Neural cell (in vitro differentiated cells): ENCODE measurements around the gene MTCL1.

Experiments used
- EP300 ChIP-seq: fragments of 450-650 bp; conservative IDR thresholded peaks from 2 replicates; pipeline ENCODE4 v1.6.1; 2014; ENCODE audit warnings: antibody characterized with exemption, mild to moderate bottlenecking, moderate library complexity; ENCODE audit not compliant: poor library complexity, severe bottlenecking
- EZH2 ChIP-seq: fragments of 200-600, 300-800 bp; shearing (Covaris generic), sonication (generic); IDR thresholded peaks from 2 replicates; pipeline ENCODE4 v1.6.1; 2014; ENCODE audit warnings: antibody characterized with exemption, low read length, borderline replicate concordance, mild to moderate bottlenecking; ENCODE audit not compliant: insufficient read depth, poor library complexity, severe bottlenecking
- POLR2AphosphoS5 ChIP-seq: IDR thresholded peaks from 2 replicates; pipeline ENCODE4 v1.6.1; 2012
- SMC3 ChIP-seq: fragments of 450-650 bp; conservative IDR thresholded peaks from 2 replicates; pipeline ENCODE4 v1.6.1; 2014; ENCODE audit warnings: antibody characterized with exemption, mild to moderate bottlenecking, moderate library complexity; ENCODE audit not compliant: poor library complexity
- TAF1 ChIP-seq: IDR thresholded peaks from 2 replicates; pipeline ENCODE4 v1.6.1; 2012; ENCODE audit warnings: low read depth
- TF ChIP-seq, protein P1 (sequence below): IDR thresholded peaks from 2 replicates; pipeline ENCODE4 v1.6.1; 2012; ENCODE audit warnings: borderline replicate concordance
- TF ChIP-seq, protein P2 (sequence below): fragments of 450-650 bp; IDR thresholded peaks from 2 replicates; pipeline ENCODE4 v1.5.1; 2014; ENCODE audit warnings: antibody characterized with exemption, mild to moderate bottlenecking, moderate library complexity; ENCODE audit not compliant: poor library complexity, severe bottlenecking

DNA sequence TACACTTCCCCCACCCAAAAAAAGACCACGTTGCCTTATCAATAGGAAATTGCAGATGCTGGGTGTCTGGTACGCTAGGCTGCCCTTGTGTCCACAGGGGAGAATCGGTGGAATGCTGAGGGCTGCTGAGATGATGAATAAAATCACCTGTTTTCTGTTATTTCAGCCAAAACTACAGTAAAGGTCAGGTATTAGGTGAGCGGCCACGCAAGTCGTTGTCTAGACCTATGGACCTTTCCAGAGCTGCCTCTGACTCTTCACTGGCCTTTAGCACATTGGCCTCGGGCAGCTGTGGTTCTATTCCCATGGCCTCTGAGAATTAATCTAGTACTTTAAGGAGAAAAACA, 89.6 kb downstream of the MTCL1 start:
- no peak for TF ChIP-seq TAF1
- TF ChIP-seq EZH2 = no peak
- TF ChIP-seq, protein P1, sequence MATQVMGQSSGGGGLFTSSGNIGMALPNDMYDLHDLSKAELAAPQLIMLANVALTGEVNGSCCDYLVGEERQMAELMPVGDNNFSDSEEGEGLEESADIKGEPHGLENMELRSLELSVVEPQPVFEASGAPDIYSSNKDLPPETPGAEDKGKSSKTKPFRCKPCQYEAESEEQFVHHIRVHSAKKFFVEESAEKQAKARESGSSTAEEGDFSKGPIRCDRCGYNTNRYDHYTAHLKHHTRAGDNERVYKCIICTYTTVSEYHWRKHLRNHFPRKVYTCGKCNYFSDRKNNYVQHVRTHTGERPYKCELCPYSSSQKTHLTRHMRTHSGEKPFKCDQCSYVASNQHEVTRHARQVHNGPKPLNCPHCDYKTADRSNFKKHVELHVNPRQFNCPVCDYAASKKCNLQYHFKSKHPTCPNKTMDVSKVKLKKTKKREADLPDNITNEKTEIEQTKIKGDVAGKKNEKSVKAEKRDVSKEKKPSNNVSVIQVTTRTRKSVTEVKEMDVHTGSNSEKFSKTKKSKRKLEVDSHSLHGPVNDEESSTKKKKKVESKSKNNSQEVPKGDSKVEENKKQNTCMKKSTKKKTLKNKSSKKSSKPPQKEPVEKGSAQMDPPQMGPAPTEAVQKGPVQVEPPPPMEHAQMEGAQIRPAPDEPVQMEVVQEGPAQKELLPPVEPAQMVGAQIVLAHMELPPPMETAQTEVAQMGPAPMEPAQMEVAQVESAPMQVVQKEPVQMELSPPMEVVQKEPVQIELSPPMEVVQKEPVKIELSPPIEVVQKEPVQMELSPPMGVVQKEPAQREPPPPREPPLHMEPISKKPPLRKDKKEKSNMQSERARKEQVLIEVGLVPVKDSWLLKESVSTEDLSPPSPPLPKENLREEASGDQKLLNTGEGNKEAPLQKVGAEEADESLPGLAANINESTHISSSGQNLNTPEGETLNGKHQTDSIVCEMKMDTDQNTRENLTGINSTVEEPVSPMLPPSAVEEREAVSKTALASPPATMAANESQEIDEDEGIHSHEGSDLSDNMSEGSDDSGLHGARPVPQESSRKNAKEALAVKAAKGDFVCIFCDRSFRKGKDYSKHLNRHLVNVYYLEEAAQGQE = no peak
- TF ChIP-seq, protein P2, sequence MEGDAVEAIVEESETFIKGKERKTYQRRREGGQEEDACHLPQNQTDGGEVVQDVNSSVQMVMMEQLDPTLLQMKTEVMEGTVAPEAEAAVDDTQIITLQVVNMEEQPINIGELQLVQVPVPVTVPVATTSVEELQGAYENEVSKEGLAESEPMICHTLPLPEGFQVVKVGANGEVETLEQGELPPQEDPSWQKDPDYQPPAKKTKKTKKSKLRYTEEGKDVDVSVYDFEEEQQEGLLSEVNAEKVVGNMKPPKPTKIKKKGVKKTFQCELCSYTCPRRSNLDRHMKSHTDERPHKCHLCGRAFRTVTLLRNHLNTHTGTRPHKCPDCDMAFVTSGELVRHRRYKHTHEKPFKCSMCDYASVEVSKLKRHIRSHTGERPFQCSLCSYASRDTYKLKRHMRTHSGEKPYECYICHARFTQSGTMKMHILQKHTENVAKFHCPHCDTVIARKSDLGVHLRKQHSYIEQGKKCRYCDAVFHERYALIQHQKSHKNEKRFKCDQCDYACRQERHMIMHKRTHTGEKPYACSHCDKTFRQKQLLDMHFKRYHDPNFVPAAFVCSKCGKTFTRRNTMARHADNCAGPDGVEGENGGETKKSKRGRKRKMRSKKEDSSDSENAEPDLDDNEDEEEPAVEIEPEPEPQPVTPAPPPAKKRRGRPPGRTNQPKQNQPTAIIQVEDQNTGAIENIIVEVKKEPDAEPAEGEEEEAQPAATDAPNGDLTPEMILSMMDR = no peak
- no peak for TF ChIP-seq POLR2AphosphoS5
- no peak for TF ChIP-seq EP300
- no peak for TF ChIP-seq SMC3
